Adrenal gland (tissue), 12 donors: ENCODE measurements around the gene DLG5. TPM values are rescaled to one million over a fixed set of nuclear protein-coding genes. Genes with fewer than 3 reads are reported as not detected.
A peak's percentile ranks its signal among the peaks of the same experiment; 100 is the strongest.

Experiments
- DNase-seq, 7 donors: peaks; one replicate each; pipeline ENCODE4 v3.0.0-alpha.2; 2019 to 2020
- H3K27ac ChIP-seq, 5 donors: fragments of 200-600 bp; sonication (generic) in 4 of 5; 1 replicate in 3 of 5; 2 replicates in 2 of 5; pipeline versions ENCODE4 v1.5.1 to v1.8.0; 2016 to 2020; ENCODE audit warnings: mild to moderate bottlenecking in 1 of 5
- H3K27me3 ChIP-seq: fragments of 200-600 bp; 2 replicates; pipeline ENCODE4 v1.8.0; 2021
- H3K36me3 ChIP-seq, 2 donors: fragments of 200-600 bp; replicated peaks in 1 of 2; 1 replicate in 1 of 2; 2 replicates in 1 of 2; pipeline versions ENCODE4 v1.5.1 to v1.8.0; 2018 to 2022
- H3K4me1 ChIP-seq, 2 donors: fragments of 200-600 bp; replicated peaks in 1 of 2; 1 replicate in 1 of 2; 2 replicates in 1 of 2; pipeline versions ENCODE4 v1.5.1 to v1.8.0; 2018 to 2021
- H3K4me3 ChIP-seq, 4 donors: fragments of 200-600 bp; sonication (generic) in 3 of 4; one replicate each; pipeline ENCODE4 v1.5.1; 2016 to 2018
- H3K9me3 ChIP-seq, 3 donors: fragments of 200-600 bp; sonication (generic) in 1 of 3; replicated peaks in 1 of 3; 1 replicate in 2 of 3; 2 replicates in 1 of 3; pipeline versions ENCODE4 v1.5.1 to v1.8.0; 2016 to 2021
- CTCF ChIP-seq, 6 experiments: fragments of 450-650 bp in 4 of 6; fragments of 200-600 bp in 2 of 6; sonication (generic) in 1 of 6; IDR thresholded peaks; 1 replicate in 5 of 6; 2 replicates in 1 of 6; pipeline versions ENCODE4 v1.5.1 to v1.8.0; 2016 to 2021; ENCODE audit warnings: antibody characterized with exemption in 6 of 6, mild to moderate bottlenecking in 2 of 6, moderate library complexity in 1 of 6
- POLR2A ChIP-seq, 2 donors: fragments of 450-650 bp; IDR thresholded peaks; one replicate each; pipeline ENCODE4 v1.6.1; 2017; ENCODE audit warnings: antibody characterized with exemption in 2 of 2, mild to moderate bottlenecking in 2 of 2, moderate library complexity in 1 of 2
- WGBS, 4 donors: extraction: QIAGEN DNeasy Blood & Tissue Kit in 2 of 4; methylation state at CpG; one replicate each; pipeline versions ENCODE4 v1.1.5 to v1.1.7; 2013 to 2017; 5-methylcytosine and 5-hydroxymethylcytosine counted together
- intact Hi-C, 2 donors: fragments of 100-400 bp; cut with DNase I; formaldehyde crosslinking; loops; one replicate each; pipeline versions ENCODE4 v1.14.1 to v1.15.0; 2022 to 2023
- polyA plus RNA-seq, 3 donors: library from polyadenylated mRNA; stranded (reverse); fragments of 200-250 nt in 2 of 3; fragments of 350-450 nt in 1 of 3; fragmentation: Illumina TruSeq in 1 of 3; extraction: RNeasy Lipid Tissue Mini Kit (QIAGEN cat#74804) in 1 of 3; gene quantifications; one replicate each; pipeline ENCODE4 v1.2.3, GENCODE V29; 2013 to 2014
- total RNA-seq, 9 donors: library from RNA; depleted of rRNA in 4 of 9; stranded (reverse); fragments of >200 nt in 4 of 9; fragments of 120-200 nt in 1 of 9; fragmentation: NEBNext Ultra II Directional in 1 of 9; extraction: Animal tissue kit (Norgen Biotek cat#: 25700) in 1 of 9; gene quantifications; one replicate each; pipeline versions ENCODE4 v1.1.0 to v1.2.4, GENCODE V29; 2013 to 2023
- donor health status: healthy with polysubstance abuse.
- donor health status: Bipolar disorder and iron deficiency.
- donor health status: DM: yes; HTN: yes; CAD: no.
- donor health status: DM: no; HTN: no; CAD: no.
- donor health status: DM: no; HTN: no; CAD: no.
- donor health status: DM: yes; HTN: yes; CAD: no.

DLG5 gene
- total and polyA plus RNA-seq, 12 donors, result 32.6 to 175 (median 101) TPM

GRCh38 chr10:77874872-77875271 lies 51.7 kb downstream of the DLG5 start:
- intact Hi-C loops, result no loop called here
- Histone ChIP-seq H3K4me1 (peaks cover 82 to 90% of the 10 kb centered on the region in 2 donors), H3K27ac (peak overlapping the region; percentile 74 to 97 (median 94)), H3K27me3 (no peaks in the 10 kb centered on the region), H3K4me3 (no peak overlapping the region), H3K36me3 (no peaks in the 10 kb centered on the region), H3K9me3 (no peaks in the 10 kb centered on the region)
- 72 to 80% (median 73%) methylated on average over 3 of the region's 3 CpGs for WGBS, 4 donors
- no peak for DNase-seq
- TF ChIP-seq POLR2A (IDR thresholded peaks at IDR 0.05) (no peak), CTCF (IDR thresholded peaks at IDR 0.05) (no peak)

GRCh38 chr10:77873536-77874380 lies 52.8 kb downstream of the DLG5 start:
- TF ChIP-seq CTCF (IDR thresholded peaks at IDR 0.05) (peak in 1 of 6 experiments; percentile 8), POLR2A (IDR thresholded peaks at IDR 0.05) (peak; percentile 68 to 85)
- Histone ChIP-seq H3K4me1 (peaks cover 78 to 79% of the 10 kb centered on the region in 2 donors), H3K4me3 (peak overlapping the region in 1 of 4 donors; percentile 28), H3K27me3 (no peaks in the 10 kb centered on the region), H3K9me3 (no peaks in the 10 kb centered on the region), H3K36me3 (peaks cover 0 to 4% of the 10 kb centered on the region in 2 donors), H3K27ac (peak overlapping the region; percentile 74 to 97 (median 94))
- intact Hi-C loops, result no loop called here
- DNase-seq, result peak; percentile 80 to 95 (median 93)
- 21 to 30% (median 26%) methylated on average over 8 to 15 of the region's 15 CpGs for WGBS, 4 donors

GRCh38 chr10:77872947-77873535 lies 53.5 kb downstream of the DLG5 start:
- Histone ChIP-seq H3K27me3 (no peaks in the 10 kb centered on the region), H3K4me3 (peak overlapping the region in 1 of 4 donors; percentile 28), H3K4me1 (peaks cover 71 to 72% of the 10 kb centered on the region in 2 donors), H3K9me3 (no peaks in the 10 kb centered on the region), H3K27ac (peak overlapping the region; percentile 74 to 97 (median 94)), H3K36me3 (peaks cover 0 to 7% of the 10 kb centered on the region in 2 donors)
- TF ChIP-seq CTCF (IDR thresholded peaks at IDR 0.05) (no peak), POLR2A (IDR thresholded peaks at IDR 0.05) (no peak)
- intact Hi-C loops, result no loop called here
- WGBS, 4 donors, result 59 to 75% (median 61%) methylated on average over 7 of the region's 7 CpGs
- peak in 1 of 7 donors; percentile 44 for DNase-seq

- DNase-seq, result peak; percentile 83 to 96 (median 92)
- Histone ChIP-seq H3K27ac (peak overlapping the region; percentile 74 to 97 (median 94)), H3K4me1 (peaks cover 64 to 65% of the 10 kb centered on the region in 2 donors), H3K27me3 (no peaks in the 10 kb centered on the region), H3K36me3 (peaks cover 0 to 14% of the 10 kb centered on the region in 2 donors), H3K9me3 (no peaks in the 10 kb centered on the region), H3K4me3 (peak overlapping the region in 1 of 4 donors; percentile 28)
- 38 to 53% (median 46%) methylated on average over 16 to 18 of the region's 18 CpGs for WGBS, 4 donors
- no peak for TF ChIP-seq CTCF (IDR thresholded peaks at IDR 0.05)
- peak; percentile 25 to 73 for TF ChIP-seq POLR2A (IDR thresholded peaks at IDR 0.05)
- intact Hi-C loops, result no loop called here
Observed at GRCh38 chr10:77872151-77872946, 54.2 kb downstream of the DLG5 start.
